CD14-positive monocyte (primary cell): ENCODE data around the gene CCNY. TPM values are rescaled to one million over a fixed set of nuclear protein-coding genes. Genes with fewer than 3 reads are reported as not detected.
"Not testable (repeated sequence)": the region's sequence is repeated elsewhere in the genome, so short reads cannot be mapped to it uniquely, and the experiment has no call there.

Source experiments
- DNase-seq, 3 donors: peaks; one replicate each; pipeline ENCODE4 v3.0.0-alpha.2; 2011 to 2022
- H2AFZ ChIP-seq: 2 replicates; pipeline ENCODE4 v1.6.0; 2012; ENCODE audit warnings: mild to moderate bottlenecking, low read depth, low read length, inconsistent platforms; ENCODE audit not compliant: insufficient read depth, poor library complexity, severe bottlenecking
- H3K27ac ChIP-seq, 2 donors: 1 replicate in 1 of 2; 2 replicates in 1 of 2; pipeline ENCODE4 v1.5.1; 2012 to 2013; ENCODE audit warnings: low read length in 2 of 2, control low read depth in 1 of 2, inconsistent platforms in 1 of 2, low read depth in 1 of 2, mild to moderate bottlenecking in 1 of 2
- H3K27me3 ChIP-seq, 2 donors: one replicate each; pipeline versions ENCODE4 v1.6.0 to v1.6.1; 2011 to 2013; ENCODE audit warnings: low read length in 2 of 2; ENCODE audit not compliant: control insufficient read depth in 2 of 2, insufficient read depth in 2 of 2
- H3K36me3 ChIP-seq, 2 donors: replicated peaks in 1 of 2; 1 replicate in 1 of 2; 2 replicates in 1 of 2; pipeline versions ENCODE4 v1.5.1 to v1.6.1; 2012 to 2013; ENCODE audit warnings: low read length in 2 of 2, control low read depth in 1 of 2, inconsistent platforms in 1 of 2, mild to moderate bottlenecking in 1 of 2; ENCODE audit not compliant: insufficient read depth in 2 of 2, control insufficient read depth in 1 of 2
- H3K4me1 ChIP-seq, 2 donors: 1 replicate in 1 of 2; 2 replicates in 1 of 2; pipeline versions ENCODE4 v1.5.1 to v1.6.1; 2012 to 2013; ENCODE audit warnings: low read length in 2 of 2, control low read depth in 1 of 2, inconsistent platforms in 1 of 2, mild to moderate bottlenecking in 1 of 2, moderate library complexity in 1 of 2; ENCODE audit not compliant: insufficient read depth in 2 of 2, control insufficient read depth in 1 of 2
- H3K4me2 ChIP-seq: replicated peaks from 2 replicates; pipeline ENCODE3; 2012; ENCODE audit warnings: low read length, moderate library complexity, mild to moderate bottlenecking; ENCODE audit not compliant: poor library complexity, severe bottlenecking; ENCODE audit errors: extremely low read depth
- H3K4me3 ChIP-seq, 3 experiments: fragments of 200-600 bp in 1 of 3; sonication (generic) in 1 of 3; replicated peaks in 1 of 3; 1 replicate in 2 of 3; 2 replicates in 1 of 3; pipeline ENCODE4 v1.5.1; 2011 to 2013; ENCODE audit warnings: low read length in 3 of 3, mild to moderate bottlenecking in 3 of 3, control low read depth in 2 of 3, low read depth in 2 of 3, inconsistent platforms in 1 of 3, moderate library complexity in 1 of 3
- H3K79me2 ChIP-seq: 2 replicates; pipeline ENCODE4 v1.6.0; 2012; ENCODE audit warnings: mild to moderate bottlenecking, control low read depth, inconsistent platforms, low read length, moderate library complexity; ENCODE audit not compliant: insufficient read depth
- H3K9ac ChIP-seq: 2 replicates; pipeline ENCODE4 v1.6.0; 2017; ENCODE audit warnings: low read length, mild to moderate bottlenecking; ENCODE audit not compliant: insufficient read depth, poor library complexity, severe bottlenecking
- H3K9me3 ChIP-seq, 2 donors: replicated peaks in 1 of 2; 1 replicate in 1 of 2; 2 replicates in 1 of 2; pipeline versions ENCODE4 v1.5.1 to v1.6.1; 2012 to 2013; ENCODE audit warnings: low read length in 2 of 2, control low read depth in 1 of 2; ENCODE audit not compliant: control insufficient read depth in 1 of 2, insufficient read depth in 1 of 2
- H4K20me1 ChIP-seq: 2 replicates; pipeline ENCODE4 v1.6.0; 2012; ENCODE audit warnings: mild to moderate bottlenecking, low read length, control low read depth, moderate library complexity; ENCODE audit not compliant: insufficient read depth
- H3K27ac Mint-ChIP-seq, 7 donors: one replicate each; pipeline ENCODE4 v1.8.0; 2020; ENCODE audit warnings: mild to moderate bottlenecking in 7 of 7, mixed read lengths in 7 of 7, moderate library complexity in 6 of 7, inconsistent platforms in 2 of 7
- H3K27me3 Mint-ChIP-seq, 3 donors: one replicate each; pipeline ENCODE4 v1.8.0; 2021 to 2022; ENCODE audit warnings: low read depth in 3 of 3, mild to moderate bottlenecking in 3 of 3, mixed read lengths in 3 of 3, moderate library complexity in 3 of 3, inconsistent platforms in 1 of 3
- H3K36me3 Mint-ChIP-seq, 2 donors: one replicate each; pipeline ENCODE4 v1.8.0; 2020; ENCODE audit warnings: mixed read lengths in 2 of 2, inconsistent platforms in 1 of 2, mild to moderate bottlenecking in 1 of 2
- H3K4me1 Mint-ChIP-seq: one replicate; pipeline ENCODE4 v1.8.0; 2020; ENCODE audit warnings: mild to moderate bottlenecking, mixed read lengths
- H3K4me3 Mint-ChIP-seq, 2 donors: one replicate each; pipeline ENCODE4 v1.8.0; 2020; ENCODE audit warnings: mild to moderate bottlenecking in 2 of 2, mixed read lengths in 2 of 2, moderate library complexity in 1 of 2
- H3K9me3 Mint-ChIP-seq, 7 donors: one replicate each; pipeline ENCODE4 v1.8.0; 2020 to 2022; ENCODE audit warnings: mixed read lengths in 7 of 7, mild to moderate bottlenecking in 6 of 7, moderate library complexity in 6 of 7, inconsistent platforms in 2 of 7
- WGBS: methylation state at CpG from one replicate; pipeline ENCODE4 v1.1.5; 2013; ENCODE audit warnings: missing lambda C conversion rate; ENCODE audit not compliant: insufficient coverage; 5-methylcytosine and 5-hydroxymethylcytosine counted together
- intact Hi-C, 2 donors: fragments of 100-400 bp; cut with micrococcal nuclease; formaldehyde crosslinking; loops; one replicate each; pipeline versions ENCODE4 v1.15.0 to v1.15.1; 2023
- polyA plus RNA-seq, 3 donors: library from polyadenylated mRNA; depleted of rRNA in 1 of 3; unstranded in 2 of 3; stranded (reverse) in 1 of 3; fragments of 300-500 nt in 2 of 3; fragments of >200 nt in 1 of 3; fragmentation: Illumina TruSeq in 2 of 3; gene quantifications; 1 replicate in 2 of 3; 2 replicates in 1 of 3; pipeline ENCODE4 v1.2.3, GENCODE V29; 2012 to 2021
- TF ChIP-seq, protein P1 (sequence below): fragments of 200-600 bp; IDR thresholded peaks from one replicate; pipeline ENCODE4 v1.8.0; 2022; ENCODE audit warnings: antibody characterized with exemption, mild to moderate bottlenecking

Gene CCNY
- polyA plus RNA-seq, 3 donors, result 39.9 to 116 (median 64.8) TPM

DNA sequence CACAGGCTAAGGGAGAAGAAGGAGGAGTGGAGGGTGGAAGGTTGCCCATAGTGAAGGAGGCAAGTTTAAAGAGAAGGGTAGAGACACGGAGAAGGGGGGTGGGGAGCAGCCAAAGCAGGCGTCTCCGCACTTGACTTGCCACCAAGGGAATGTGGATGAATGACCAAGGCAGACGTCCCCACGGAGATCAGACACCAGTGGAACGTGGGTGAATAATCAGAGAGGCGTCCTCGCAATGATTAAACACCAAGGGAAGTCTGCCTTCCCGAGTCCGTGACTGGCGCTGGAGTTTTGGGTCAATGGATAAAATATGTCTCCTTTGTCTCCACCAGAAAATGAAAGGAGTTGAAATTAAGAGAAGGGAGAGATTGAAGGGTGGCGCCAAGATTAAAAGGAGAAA, 71.4 kb downstream of the CCNY start:
- H3K27me3 ChIP-seq, DNase-seq, H3K36me3 Mint-ChIP-seq, H3K4me3 ChIP-seq, H2AFZ ChIP-seq, H3K4me2 ChIP-seq, H3K27me3 Mint-ChIP-seq, H3K9me3 Mint-ChIP-seq, intact Hi-C loops, H3K27ac ChIP-seq, H3K36me3 ChIP-seq, H3K4me3 Mint-ChIP-seq, H3K9ac ChIP-seq: not testable (repeated sequence)
- Histone ChIP-seq H3K9me3 (peaks cover 0 to 11% of the 10 kb centered on the region in 2 donors), H4K20me1 (peaks cover 78% of the 10 kb centered on the region), H3K4me1 (peaks cover 35 to 42% of the 10 kb centered on the region in 2 donors), H3K79me2 (peaks cover 86% of the 10 kb centered on the region)
- Mint-ChIP-seq H3K4me1 (peaks cover 11% of the 10 kb centered on the region), H3K27ac (peak overlapping the region in 2 of 7 donors; percentile 15 to 41)
- WGBS, result 98% methylated on average over 12 of the region's 12 CpGs

DNA sequence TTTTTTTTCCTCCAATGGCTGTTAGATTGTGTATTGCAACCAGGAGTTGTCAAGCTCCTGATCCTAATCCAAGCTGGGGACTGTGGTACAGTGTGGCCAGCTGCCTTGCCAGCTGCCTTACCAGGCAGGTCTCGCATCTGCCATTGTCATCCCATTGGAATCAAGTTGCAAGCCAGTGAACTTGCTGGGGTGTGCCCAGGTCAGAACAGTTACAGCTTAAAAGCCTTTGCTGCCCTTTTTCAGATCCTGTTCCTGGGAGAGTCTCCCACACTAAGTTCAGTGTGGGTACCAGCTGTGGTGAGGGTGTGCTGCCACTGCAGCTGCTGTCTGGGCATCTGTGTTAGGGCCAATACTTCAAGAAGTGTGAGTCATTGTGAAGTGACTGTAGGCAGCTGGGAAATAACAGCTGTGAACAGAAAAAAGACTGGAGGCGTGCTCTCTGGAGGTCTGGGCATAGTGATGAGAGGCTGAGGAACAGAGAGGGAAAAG, 72.8 kb downstream of the CCNY start:
- peaks cover 32 to 51% of the 10 kb centered on the region in 2 donors for H3K4me1 ChIP-seq
- no peak overlapping the region for H3K4me3 ChIP-seq
- H3K9ac ChIP-seq, result no peak overlapping the region
- H3K9me3 ChIP-seq, result no peaks in the 10 kb centered on the region
- WGBS, result 100% methylated on average over 1 of the region's 2 CpGs
- no peaks in the 10 kb centered on the region for H3K9me3 Mint-ChIP-seq
- H3K36me3 ChIP-seq, result no peaks in the 10 kb centered on the region
- peak in 2 of 3 donors; percentile 5 to 16 for DNase-seq
- H3K27me3 Mint-ChIP-seq, result peaks cover 0 to 1% (median 0%) of the 10 kb centered on the region in 3 donors
- H3K79me2 ChIP-seq, result peaks cover 89% of the 10 kb centered on the region
- H3K36me3 Mint-ChIP-seq, result peaks cover 2 to 3% of the 10 kb centered on the region in 2 donors
- H3K4me3 Mint-ChIP-seq, result no peak overlapping the region
- H3K4me2 ChIP-seq, result no peak overlapping the region
- H4K20me1 ChIP-seq, result peaks cover 92% of the 10 kb centered on the region
- H3K27ac Mint-ChIP-seq, result peak overlapping the region in 3 of 7 donors; percentile 31 to 76 (median 39)
- peak overlapping the region; percentile 13 to 18 for H3K27ac ChIP-seq
- intact Hi-C loops, result no loop called here
- H3K27me3 ChIP-seq, result no peaks in the 10 kb centered on the region
- H2AFZ ChIP-seq, result no peak overlapping the region
- peaks cover 11% of the 10 kb centered on the region for H3K4me1 Mint-ChIP-seq
- TF ChIP-seq, protein P1, sequence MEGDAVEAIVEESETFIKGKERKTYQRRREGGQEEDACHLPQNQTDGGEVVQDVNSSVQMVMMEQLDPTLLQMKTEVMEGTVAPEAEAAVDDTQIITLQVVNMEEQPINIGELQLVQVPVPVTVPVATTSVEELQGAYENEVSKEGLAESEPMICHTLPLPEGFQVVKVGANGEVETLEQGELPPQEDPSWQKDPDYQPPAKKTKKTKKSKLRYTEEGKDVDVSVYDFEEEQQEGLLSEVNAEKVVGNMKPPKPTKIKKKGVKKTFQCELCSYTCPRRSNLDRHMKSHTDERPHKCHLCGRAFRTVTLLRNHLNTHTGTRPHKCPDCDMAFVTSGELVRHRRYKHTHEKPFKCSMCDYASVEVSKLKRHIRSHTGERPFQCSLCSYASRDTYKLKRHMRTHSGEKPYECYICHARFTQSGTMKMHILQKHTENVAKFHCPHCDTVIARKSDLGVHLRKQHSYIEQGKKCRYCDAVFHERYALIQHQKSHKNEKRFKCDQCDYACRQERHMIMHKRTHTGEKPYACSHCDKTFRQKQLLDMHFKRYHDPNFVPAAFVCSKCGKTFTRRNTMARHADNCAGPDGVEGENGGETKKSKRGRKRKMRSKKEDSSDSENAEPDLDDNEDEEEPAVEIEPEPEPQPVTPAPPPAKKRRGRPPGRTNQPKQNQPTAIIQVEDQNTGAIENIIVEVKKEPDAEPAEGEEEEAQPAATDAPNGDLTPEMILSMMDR, result no peak
